GM19463 (cell line): ENCODE measurements around the gene CLIC4.
"Not testable (repeated sequence)": the region's sequence is repeated elsewhere in the genome, so short reads cannot be mapped to it uniquely, and the experiment has no call there.

Experiments used
- ATAC-seq: cut with Tn5 transposase; IDR thresholded peaks from one replicate; pipeline ENCODE4 v1.9.1; 2021; ENCODE audit warnings: mild to moderate bottlenecking, moderate library complexity; ENCODE audit not compliant: unreplicated experiment

Gene CLIC4

GRCh38 chr1:24769656-24770651 lies 24.7 kb downstream of the CLIC4 start:
- ATAC-seq, result no peak

- no peak for ATAC-seq
Measured at GRCh38 chr1:24770881-24771280, 25.6 kb downstream of the CLIC4 start.

GRCh38 chr1:24771574-24771973 lies 26.3 kb downstream of the CLIC4 start:
- ATAC-seq, result no peak

GRCh38 chr1:24773618-24774017 lies 28.4 kb downstream of the CLIC4 start:
- no peak for ATAC-seq

GRCh38 chr1:24775348-24775747 lies 30.1 kb downstream of the CLIC4 start:
- ATAC-seq, result no peak

GRCh38 chr1:24775916-24776315 lies 30.7 kb downstream of the CLIC4 start:
- no peak for ATAC-seq

GRCh38 chr1:24776821-24777220 lies 31.6 kb downstream of the CLIC4 start:
- ATAC-seq, result no peak

GRCh38 chr1:24778141-24778540 lies 32.9 kb downstream of the CLIC4 start:
- no peak for ATAC-seq

GRCh38 chr1:24779199-24779598 lies 34.0 kb downstream of the CLIC4 start:
- ATAC-seq, result not testable (repeated sequence)

- no peak for ATAC-seq
Measured at GRCh38 chr1:24779689-24780464, 34.6 kb downstream of the CLIC4 start.

- ATAC-seq, result not testable (repeated sequence)
Measured at GRCh38 chr1:24780626-24781025, 35.4 kb downstream of the CLIC4 start.

GRCh38 chr1:24782689-24783088 lies 37.4 kb downstream of the CLIC4 start:
- ATAC-seq, result no peak

GRCh38 chr1:24783713-24784112 lies 38.5 kb downstream of the CLIC4 start:
- no peak for ATAC-seq

- ATAC-seq, result no peak
Measured at GRCh38 chr1:24786191-24786590, 40.9 kb downstream of the CLIC4 start.

GRCh38 chr1:24790490-24790889 lies 45.2 kb downstream of the CLIC4 start:
- ATAC-seq, result no peak

- ATAC-seq, result no peak
Measured at GRCh38 chr1:24793447-24794129, 48.3 kb downstream of the CLIC4 start.

GRCh38 chr1:24794130-24794502 lies 48.9 kb downstream of the CLIC4 start:
- not testable (repeated sequence) for ATAC-seq

- no peak for ATAC-seq
Measured at GRCh38 chr1:24795236-24795635, 50.0 kb downstream of the CLIC4 start.

GRCh38 chr1:24796524-24796923 lies 51.3 kb downstream of the CLIC4 start:
- ATAC-seq, result no peak

GRCh38 chr1:24799242-24799641 lies 54.0 kb downstream of the CLIC4 start:
- ATAC-seq, result not testable (repeated sequence)

- no peak for ATAC-seq
Measured at GRCh38 chr1:24801176-24801575, 55.9 kb downstream of the CLIC4 start.
